GM18520 (cell line): ENCODE data around the gene CD47.

Experiments used
- ATAC-seq: cut with Tn5 transposase; IDR thresholded peaks from one replicate; pipeline ENCODE4 v1.9.1; 2021; ENCODE audit not compliant: unreplicated experiment

CD47 gene

DNA sequence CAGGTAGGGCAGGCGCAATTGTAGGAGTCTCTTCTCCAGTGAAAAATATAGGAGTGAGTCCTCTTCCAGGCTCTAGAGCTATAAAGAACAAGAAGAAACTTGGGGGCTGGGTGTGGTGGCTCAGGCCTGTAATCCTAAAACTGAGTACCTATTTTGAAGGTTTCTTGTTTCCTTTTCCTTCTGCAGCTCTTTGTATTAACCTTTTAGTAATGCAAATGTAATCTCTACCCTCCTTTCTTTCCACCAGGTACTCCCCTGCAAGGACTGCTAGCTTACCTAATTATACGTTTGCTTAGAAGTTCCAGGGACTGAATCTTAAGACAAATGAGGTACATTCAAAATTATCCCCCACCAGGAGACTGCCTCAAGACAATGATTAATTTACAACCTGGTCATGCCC lies 75.9 kb downstream of the CD47 start:
- no peak for ATAC-seq

DNA sequence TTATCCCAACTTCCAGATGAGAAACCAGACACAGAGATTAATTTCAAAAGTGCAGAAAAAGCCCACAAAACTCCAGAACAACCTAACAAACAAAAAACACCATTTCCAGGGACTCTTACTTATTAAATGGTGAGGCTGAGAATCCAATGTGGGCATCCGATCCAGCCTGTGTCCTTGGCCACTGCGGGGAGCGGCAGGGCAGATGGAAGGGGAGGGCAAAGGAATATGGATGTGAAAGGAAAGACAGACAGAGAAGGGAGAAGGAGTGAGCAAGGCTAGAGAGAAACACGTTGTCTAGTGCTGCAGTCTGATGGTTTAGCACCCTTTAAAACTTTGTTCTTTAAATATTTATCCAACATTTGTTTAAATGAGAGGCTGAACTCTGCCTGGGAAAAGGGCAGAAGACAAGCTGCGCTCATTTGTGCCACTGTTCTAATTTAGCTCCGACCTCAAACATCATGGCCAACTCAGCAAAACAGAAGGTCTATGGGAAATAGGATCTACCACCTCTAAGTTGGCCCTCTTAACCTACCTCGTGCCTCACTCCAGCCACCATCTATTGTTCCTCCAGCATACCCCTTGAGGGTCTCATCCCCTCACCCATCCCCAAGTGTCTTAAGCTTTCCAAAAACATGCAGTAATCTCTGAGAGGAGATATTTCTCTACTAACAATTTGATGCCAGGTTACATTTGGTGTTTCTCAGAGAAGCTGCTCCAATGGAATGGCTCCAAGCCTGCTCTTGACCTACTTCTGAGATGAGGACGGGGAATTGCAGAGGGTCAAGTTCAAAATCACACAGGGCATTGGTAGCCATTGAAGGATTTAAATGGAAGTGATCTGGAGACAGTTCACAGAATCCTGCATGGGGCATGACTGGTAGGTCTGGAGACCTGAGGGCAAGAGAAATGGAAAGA lies 77.4 kb downstream of the CD47 start:
- ATAC-seq, result no peak

DNA sequence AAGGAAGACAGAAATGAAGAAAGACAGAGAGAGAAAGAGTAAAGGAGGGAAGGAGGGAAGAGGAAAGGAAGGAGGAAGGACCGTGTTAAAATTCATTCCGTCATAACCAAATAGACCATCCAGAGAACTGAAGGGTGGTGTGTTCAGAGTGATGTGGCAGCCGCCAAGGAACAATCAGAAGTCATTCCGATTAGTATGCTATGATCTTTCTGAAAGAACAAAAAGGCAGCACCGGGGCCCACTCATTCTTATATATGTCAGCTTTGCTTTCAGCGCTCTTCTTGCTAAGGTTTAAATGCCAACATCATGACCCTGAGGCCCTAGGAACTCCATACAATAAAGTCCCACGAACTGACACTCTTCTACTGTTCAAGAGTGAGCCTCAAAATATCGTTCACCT lies 78.5 kb downstream of the CD47 start:
- ATAC-seq, result no peak

DNA sequence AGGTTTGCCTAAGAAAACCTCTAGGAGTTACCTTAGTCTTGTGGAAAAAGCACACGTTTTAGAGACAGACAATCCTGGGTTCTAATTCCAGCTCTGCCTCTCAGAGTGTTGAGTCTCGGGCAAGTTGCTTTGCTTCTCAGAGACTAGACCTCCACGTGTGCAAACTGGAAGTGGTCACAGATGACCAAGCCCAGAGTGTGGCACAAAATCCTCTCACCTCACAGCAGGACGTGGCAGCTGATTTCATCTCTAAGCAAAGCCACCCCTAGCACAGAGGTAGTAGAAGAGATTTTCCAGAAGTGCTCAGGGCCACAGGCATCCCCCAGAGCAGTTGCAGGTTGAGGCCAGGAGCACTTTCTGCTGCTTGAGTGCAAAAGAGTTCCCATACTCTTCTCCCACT lies 79.2 kb downstream of the CD47 start:
- ATAC-seq, result no peak

DNA sequence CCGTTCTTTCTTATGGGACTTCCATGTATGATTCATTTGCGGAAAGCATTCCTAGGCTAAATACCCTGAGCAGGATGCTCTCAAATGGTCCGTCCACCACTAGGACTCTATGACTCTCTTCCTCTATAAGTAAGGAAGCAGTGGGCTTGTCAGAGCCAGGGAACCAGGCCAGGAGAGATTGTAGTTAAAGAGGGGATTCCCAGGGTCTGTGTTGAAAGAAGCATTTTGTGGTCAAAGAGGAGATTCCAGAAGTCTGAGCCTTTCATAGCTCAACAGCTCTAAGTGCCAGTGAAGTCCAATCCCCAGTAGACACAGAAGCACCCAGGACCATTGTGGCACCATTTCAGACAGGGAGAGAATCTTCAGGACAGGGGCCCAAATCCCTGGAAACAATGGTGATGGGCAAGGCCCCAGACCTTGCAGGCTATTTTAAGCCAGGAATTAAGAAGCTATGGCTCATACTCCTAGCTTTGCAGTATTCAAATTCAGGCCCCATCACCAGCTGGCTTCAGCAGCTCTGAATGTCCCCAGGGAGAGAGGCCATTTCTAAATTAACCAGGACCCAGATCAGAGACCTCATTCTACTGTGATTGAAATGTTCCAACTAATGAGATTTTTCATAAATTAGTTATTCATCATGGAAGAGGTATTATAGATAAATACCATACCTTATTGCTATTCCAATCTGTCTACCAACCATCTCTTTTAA lies 81.7 kb downstream of the CD47 start:
- ATAC-seq, result no peak

DNA sequence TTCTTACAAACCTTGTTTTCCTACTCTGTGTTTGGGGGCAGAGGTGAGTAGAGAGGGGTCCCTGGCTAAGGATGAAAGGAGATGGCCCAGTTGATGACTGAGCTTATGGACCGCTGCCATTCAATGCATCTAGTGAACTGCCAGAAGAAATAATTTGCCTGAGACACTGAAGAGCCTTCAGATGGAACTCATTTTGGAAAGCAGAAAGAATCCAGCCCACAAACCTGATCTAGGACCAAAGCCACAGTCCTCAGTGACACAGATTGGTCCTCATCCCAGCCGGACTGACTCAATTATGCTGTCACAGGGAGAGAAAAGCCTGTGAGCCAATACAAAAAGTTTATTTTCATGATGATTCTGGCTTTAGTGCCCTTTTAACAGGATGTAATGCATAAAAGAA lies 82.7 kb downstream of the CD47 start:
- ATAC-seq, result no peak

DNA sequence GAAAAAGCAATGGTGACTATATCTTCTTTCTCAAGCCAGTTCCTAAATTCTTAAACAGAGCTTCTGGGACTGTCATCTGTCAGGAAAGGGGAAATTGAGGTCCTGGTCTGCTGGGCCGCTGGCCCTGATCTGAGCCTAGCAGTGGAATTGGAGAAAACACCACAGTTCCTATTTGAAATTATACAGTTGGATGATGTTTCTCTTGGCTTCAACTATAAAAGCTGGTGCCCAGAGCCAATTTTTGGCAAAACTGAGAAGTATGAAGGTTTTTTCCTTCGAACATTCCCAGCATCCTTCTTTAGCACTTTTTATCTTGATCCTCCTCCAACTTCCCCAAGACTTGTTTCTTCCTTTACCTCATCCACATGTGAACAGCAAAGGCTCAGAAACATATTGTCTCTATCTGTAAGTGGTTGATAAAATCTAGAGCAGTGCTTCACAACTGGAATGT lies 83.9 kb downstream of the CD47 start:
- ATAC-seq, result no peak

DNA sequence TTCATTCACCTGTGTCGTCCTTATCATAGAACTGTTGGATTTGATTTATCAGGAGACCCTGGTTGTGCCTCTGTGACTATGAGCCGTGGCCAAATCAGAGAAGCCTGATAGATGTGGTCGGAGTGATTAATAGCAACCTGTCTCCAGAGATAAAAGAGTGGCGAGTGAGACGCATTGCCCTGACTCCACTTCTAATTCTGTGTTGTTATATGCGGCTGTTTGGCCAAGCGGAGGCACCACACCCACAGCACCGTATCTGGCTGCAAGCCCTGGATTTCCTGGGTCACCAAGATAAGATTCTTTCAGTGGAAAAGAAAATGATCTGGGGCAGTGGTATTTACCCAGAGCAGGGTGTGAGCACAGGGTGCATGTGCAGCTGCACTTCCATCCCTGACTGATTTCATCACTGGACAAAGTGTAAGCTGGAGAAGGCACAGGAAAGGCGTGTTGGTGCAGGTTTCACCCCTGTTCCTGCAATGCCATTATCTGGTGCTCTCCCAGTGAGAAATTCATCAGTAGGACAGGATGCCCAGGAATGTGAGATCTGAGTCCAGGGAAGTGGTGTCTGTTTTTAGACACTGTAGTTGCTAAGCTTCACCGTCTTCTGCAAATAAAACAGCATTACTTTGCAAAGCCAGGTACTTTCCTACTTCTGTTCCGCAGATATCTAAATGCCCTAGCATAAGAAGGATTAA lies 84.6 kb downstream of the CD47 start:
- ATAC-seq, result no peak

DNA sequence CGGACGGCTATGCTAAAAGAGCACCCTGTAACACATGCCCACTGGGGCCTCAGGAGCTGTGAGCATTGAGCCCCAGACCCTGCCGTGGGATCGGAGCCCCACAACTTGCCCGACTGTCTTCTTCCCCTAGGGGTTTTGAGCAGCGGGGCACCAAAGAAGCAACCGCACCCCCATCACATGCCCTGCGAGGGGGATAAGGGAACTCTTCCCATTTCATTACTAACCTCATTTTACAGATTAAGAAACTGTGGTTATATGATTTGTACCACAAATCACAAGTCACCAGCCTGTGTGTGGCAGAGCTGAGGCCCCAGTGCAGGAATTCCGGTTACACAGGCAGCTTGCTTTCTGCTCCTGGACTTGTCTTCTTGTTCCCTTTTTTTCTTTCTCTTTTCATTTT lies 86.2 kb downstream of the CD47 start:
- ATAC-seq, result no peak

DNA sequence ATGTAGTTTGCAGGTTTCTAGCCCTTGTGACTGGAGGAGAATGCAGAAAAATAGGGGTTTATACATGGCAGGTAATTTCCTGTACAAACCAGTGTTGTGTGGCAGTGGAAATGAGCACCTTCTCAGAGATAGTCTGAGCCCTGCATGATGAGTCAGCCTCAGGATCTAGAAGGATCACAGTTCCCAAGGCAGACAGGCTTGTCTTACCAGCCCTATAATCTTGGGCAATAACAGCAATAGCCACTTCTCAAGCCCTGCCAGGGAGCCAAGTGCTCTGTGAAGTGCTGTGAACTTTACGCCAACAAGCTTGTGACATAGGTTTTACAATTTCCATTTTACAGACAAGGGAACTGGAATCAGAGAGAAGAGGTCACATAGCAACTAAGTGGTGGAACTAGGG lies 89.4 kb downstream of the CD47 start:
- ATAC-seq, result no peak

DNA sequence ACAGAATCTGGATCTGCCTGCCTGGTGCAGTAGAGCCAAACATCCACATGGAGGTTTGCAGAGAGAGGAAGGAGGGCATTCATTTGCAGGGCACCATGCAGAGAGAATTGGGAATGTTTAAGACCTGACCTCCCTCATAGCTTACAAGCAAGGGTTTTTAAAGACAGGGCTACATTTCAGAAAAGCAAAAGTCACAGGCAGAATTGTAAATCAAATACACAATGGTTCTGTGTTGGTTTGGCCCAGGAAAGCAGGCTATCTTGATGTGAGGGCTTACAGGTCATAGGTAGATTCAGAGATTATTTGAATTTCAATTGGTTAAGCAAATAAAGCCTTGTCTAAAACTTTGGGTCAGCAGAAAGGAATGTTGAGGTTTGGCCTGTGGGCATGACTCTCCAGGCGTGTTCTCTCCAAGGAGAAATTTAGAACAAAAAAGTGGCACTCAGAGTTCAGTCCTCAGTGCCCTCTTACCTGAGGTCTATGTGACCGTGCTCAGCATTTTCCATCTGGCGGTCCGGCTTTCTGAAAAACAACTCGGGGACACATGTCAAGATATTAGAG lies 91.5 kb downstream of the CD47 start:
- no peak for ATAC-seq

DNA sequence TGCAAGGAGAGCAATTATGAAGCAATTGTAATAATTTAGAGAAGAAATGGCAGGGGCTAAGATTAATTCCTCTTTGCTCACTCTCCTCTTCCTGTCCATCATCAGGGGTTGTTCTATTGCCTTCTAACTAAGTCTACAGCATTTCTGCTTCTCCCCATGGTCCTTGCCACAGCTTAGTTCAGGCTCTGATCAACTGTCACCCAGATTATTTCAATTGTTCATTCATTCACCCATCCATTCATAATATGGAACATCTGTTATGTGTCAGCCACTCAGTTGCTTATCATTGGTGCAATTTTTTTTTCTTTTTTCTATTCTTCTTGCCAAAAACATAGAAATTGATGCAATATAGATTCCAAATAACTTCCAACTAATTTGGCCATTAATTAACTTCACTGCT lies 93.2 kb downstream of the CD47 start:
- no peak for ATAC-seq

DNA sequence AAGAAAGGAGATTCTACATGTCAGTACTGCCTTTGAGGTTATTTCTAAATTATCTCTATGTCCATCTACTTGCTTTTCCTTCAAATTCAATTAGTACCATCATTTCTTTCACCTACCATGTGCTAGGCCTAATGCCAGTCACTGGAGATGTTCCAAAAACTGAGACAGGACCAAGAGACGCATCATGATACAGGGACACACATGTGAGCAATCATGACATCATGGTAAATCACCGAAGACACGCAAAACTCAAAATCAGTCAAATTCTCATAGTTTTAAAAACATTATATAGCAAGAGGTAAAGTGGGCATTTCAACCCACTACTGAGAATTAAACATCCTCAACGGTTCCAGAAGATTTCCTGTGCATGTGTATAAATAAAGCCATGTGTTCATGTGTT lies 95.0 kb downstream of the CD47 start:
- no peak for ATAC-seq

DNA sequence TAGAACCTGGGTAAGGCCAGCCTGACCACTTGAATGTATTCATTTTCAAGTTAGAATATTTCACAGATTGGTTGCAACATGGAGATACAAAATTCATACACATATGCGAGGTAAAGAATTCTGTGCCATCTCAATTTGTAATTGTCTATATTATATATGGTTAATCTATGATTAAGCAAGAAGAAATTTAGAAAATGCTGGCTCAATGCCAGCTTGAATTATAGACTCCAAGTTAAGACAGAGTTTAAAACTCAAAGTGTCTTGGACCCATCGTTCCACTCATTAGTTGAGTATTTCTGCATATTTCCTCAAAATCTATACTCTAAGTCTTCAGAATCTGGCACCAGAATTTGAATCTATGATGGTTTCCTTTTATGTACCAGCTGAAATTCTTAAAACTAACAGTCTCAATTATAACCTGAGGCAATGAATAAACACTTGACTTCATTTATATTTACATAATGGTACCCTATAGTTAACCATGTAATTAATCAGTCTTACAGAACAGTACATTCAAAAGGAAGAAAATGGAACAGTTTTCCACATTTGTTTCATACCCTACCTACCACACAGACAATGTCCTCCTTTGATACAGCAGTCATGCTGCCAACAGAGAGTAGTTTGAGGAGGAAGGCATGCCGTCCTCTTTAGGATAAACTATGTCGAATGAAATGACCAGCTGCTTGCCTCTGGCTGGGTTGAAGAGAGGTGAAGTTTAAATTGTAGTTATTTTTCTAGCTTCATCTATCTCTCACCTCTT lies 95.7 kb downstream of the CD47 start:
- ATAC-seq, result no peak

DNA sequence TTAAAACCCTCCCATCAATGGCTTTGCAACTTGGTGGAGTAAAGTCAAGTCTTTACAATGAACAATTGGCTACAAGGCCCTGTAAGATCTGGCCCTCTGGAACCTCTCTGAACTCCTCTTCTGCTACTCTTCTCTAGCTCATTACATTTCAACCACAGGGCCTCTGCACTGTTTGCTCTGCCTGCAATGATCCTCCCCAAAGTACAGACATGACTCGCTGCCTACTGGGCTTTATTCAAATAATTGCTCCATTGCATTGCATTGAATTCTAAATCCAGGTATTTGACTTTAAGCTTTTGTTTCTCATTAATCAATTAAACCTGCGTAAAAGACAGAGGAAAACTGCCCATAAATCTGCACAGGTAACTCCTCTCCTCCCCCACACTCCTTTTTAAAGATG lies 96.7 kb downstream of the CD47 start:
- no peak for ATAC-seq

DNA sequence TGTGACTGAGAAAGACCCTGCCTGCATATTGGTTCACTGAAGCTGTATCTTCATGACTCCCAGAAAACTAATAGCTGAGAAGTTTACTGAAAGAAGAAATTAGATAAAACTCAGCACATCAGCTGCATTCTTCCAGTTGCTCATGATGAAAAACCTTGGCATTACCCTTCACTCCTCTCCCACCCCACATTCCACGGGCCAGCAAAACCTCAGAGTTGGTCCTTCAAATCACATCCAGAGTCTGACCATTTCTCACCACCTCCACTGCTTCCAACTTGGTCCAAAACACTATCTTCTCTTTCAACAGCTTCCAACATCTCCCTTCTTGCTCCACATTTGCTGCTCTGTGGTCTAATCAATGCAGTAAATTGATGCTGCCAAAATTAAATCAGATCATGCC lies 97.1 kb downstream of the CD47 start:
- ATAC-seq, result no peak
